T-helper 17 cell (primary cell): ENCODE results near the gene C6orf136. TPM values are rescaled to one million over a fixed set of nuclear protein-coding genes. Genes with fewer than 3 reads are reported as not detected.

ENCODE experiments used
- ATAC-seq: fragments of 150-1000 bp; cut with Tn5 transposase; 2 replicates; pipeline ENCODE4 v1.10.0; 2021; ENCODE audit warnings: mild to moderate bottlenecking, moderate library complexity
- DNase-seq, 3 donors: peaks; one replicate each; pipeline versions ENCODE4 v3.0.0 to v3.0.0-alpha.2; 2020 to 2021
- H3K9me3 ChIP-seq: one replicate; pipeline ENCODE4 v1.7.0; 2013; ENCODE audit warnings: low read length, mild to moderate bottlenecking; ENCODE audit not compliant: control insufficient read depth, poor library complexity, severe bottlenecking
- H3K27ac Mint-ChIP-seq: one replicate; pipeline ENCODE4 v1.8.0; 2022; ENCODE audit warnings: mild to moderate bottlenecking, moderate library complexity, mixed read lengths
- H3K27me3 Mint-ChIP-seq: one replicate; pipeline ENCODE4 v1.8.0; 2022; ENCODE audit warnings: mixed read lengths
- H3K36me3 Mint-ChIP-seq: one replicate; pipeline ENCODE4 v1.8.0; 2022; ENCODE audit warnings: low read depth, mixed read lengths
- H3K4me1 Mint-ChIP-seq: one replicate; pipeline ENCODE4 v1.8.0; 2022; ENCODE audit warnings: mild to moderate bottlenecking, mixed read lengths
- H3K4me3 Mint-ChIP-seq: one replicate; pipeline ENCODE4 v1.8.0; 2022; ENCODE audit warnings: mild to moderate bottlenecking, moderate library complexity, mixed read lengths
- total RNA-seq, 4 donors: library from RNA in 2 of 4; stranded (reverse) in 2 of 4; gene quantifications; one replicate each; pipeline ENCODE4 v1.2.3 and lab custom pipeline; 2022 to 2026

C6orf136 gene
- total RNA-seq, 2 donors from 2014 or later: 32.6 to 37.0 TPM

- H3K27ac Mint-ChIP-seq: peak overlapping the region; percentile 97
- ATAC-seq (no peak), DNase-seq (no peak)
- H3K27me3 Mint-ChIP-seq: no peaks in the 10 kb centered on the region
- H3K9me3 ChIP-seq: no peaks in the 10 kb centered on the region
- H3K36me3 Mint-ChIP-seq: peaks cover 24% of the 10 kb centered on the region
- H3K4me3 Mint-ChIP-seq: no peak overlapping the region
- peaks cover 59% of the 10 kb centered on the region for H3K4me1 Mint-ChIP-seq
Measured at GRCh38 chr6:30612213-30612612, 34.7 kb upstream of the C6orf136 start.

GRCh38 chr6:30612687-30613248 is 34.2 kb upstream of the C6orf136 start:
- Mint-ChIP-seq H3K4me1 (peaks cover 56% of the 10 kb centered on the region), H3K36me3 (peaks cover 21% of the 10 kb centered on the region)

GRCh38 chr6:30613251-30614043 is 33.5 kb upstream of the C6orf136 start:
- no peaks in the 10 kb centered on the region for H3K9me3 ChIP-seq
- H3K36me3 Mint-ChIP-seq: peaks cover 21% of the 10 kb centered on the region
- H3K27me3 Mint-ChIP-seq: no peaks in the 10 kb centered on the region
- H3K4me3 Mint-ChIP-seq: peak overlapping the region; percentile 88
- H3K27ac Mint-ChIP-seq: peak overlapping the region; percentile 97
- ATAC-seq (no peak), DNase-seq (no peak)
- peaks cover 58% of the 10 kb centered on the region for H3K4me1 Mint-ChIP-seq

More at GRCh38 chr6:30612687-30613248, 34.2 kb upstream of the C6orf136 start:
- no peak for DNase-seq
- H3K9me3 ChIP-seq: no peaks in the 10 kb centered on the region
- Mint-ChIP-seq H3K27ac (peak overlapping the region; percentile 97), H3K4me3 (no peak overlapping the region), H3K27me3 (no peaks in the 10 kb centered on the region)
- no peak for ATAC-seq

GRCh38 chr6:30614044-30614842 is 32.7 kb upstream of the C6orf136 start:
- no peak for DNase-seq
- Mint-ChIP-seq H3K4me1 (peaks cover 55% of the 10 kb centered on the region), H3K36me3 (peaks cover 17% of the 10 kb centered on the region), H3K27ac (peak overlapping the region; percentile 97), H3K27me3 (no peaks in the 10 kb centered on the region), H3K4me3 (peak overlapping the region; percentile 89)
- no peak for ATAC-seq
- no peaks in the 10 kb centered on the region for H3K9me3 ChIP-seq

- peaks cover 17% of the 10 kb centered on the region for H3K36me3 Mint-ChIP-seq
Measured at GRCh38 chr6:30614843-30615218, 32.1 kb upstream of the C6orf136 start.

GRCh38 chr6:30615219-30615957 is 31.5 kb upstream of the C6orf136 start:
- no peaks in the 10 kb centered on the region for H3K9me3 ChIP-seq
- H3K36me3 Mint-ChIP-seq: peaks cover 17% of the 10 kb centered on the region
- H3K4me1 Mint-ChIP-seq: peaks cover 47% of the 10 kb centered on the region
- ATAC-seq (no peak), DNase-seq (peak in 1 of 3 donors; percentile 19)
- peak overlapping the region; percentile 97 for H3K27ac Mint-ChIP-seq
- H3K4me3 Mint-ChIP-seq: peak overlapping the region; percentile 89
- H3K27me3 Mint-ChIP-seq: no peaks in the 10 kb centered on the region

More at GRCh38 chr6:30614843-30615218, 32.1 kb upstream of the C6orf136 start:
- H3K27me3 Mint-ChIP-seq: no peaks in the 10 kb centered on the region
- no peaks in the 10 kb centered on the region for H3K9me3 ChIP-seq
- H3K4me3 Mint-ChIP-seq: peak overlapping the region; percentile 89
- ATAC-seq: peak; percentile 65
- DNase-seq: peak; percentile 60 to 75 (median 72)
- peak overlapping the region; percentile 97 for H3K27ac Mint-ChIP-seq
- H3K4me1 Mint-ChIP-seq: peaks cover 49% of the 10 kb centered on the region

- Mint-ChIP-seq H3K4me1 (peaks cover 41% of the 10 kb centered on the region), H3K27me3 (no peaks in the 10 kb centered on the region), H3K27ac (peak overlapping the region; percentile 97), H3K36me3 (peaks cover 17% of the 10 kb centered on the region), H3K4me3 (peak overlapping the region; percentile 89)
- ATAC-seq (no peak), DNase-seq (peak in 1 of 3 donors; percentile 24)
- H3K9me3 ChIP-seq: no peaks in the 10 kb centered on the region
Measured at GRCh38 chr6:30615958-30616810, 30.7 kb upstream of the C6orf136 start.

GRCh38 chr6:30616811-30617564 is 29.9 kb upstream of the C6orf136 start, which contains the start of gene PPP1R10:
Gene PPP1R10 (minus strand): TSS chr6:30617243. CDS start chr6:30609944, 7,299 bp downstream.
- peak; percentile 81 for ATAC-seq
- Mint-ChIP-seq H3K36me3 (peaks cover 17% of the 10 kb centered on the region), H3K4me1 (peaks cover 33% of the 10 kb centered on the region), H3K27ac (peak within 1 kb of the TSS; percentile 97), H3K4me3 (peak within 1 kb of the TSS; percentile 89), H3K27me3 (no peaks in the 10 kb centered on the region)
- no peaks in the 10 kb centered on the region for H3K9me3 ChIP-seq
- peak; percentile 92 to 97 (median 93) for DNase-seq

GRCh38 chr6:30617565-30618269 is 29.2 kb upstream of the C6orf136 start, which contains the start of gene MRPS18B:
Gene MRPS18B (plus strand): TSS chr6:30617840. CDS start chr6:30617866, 26 bp downstream.
- Mint-ChIP-seq H3K36me3 (peaks cover 17% of the 10 kb centered on the region), H3K4me3 (peak within 1 kb of the TSS; percentile 89), H3K27me3 (no peaks in the 10 kb centered on the region), H3K27ac (peak within 1 kb of the TSS; percentile 97), H3K4me1 (peaks cover 31% of the 10 kb centered on the region)
- DNase-seq (peak; percentile 91 to 96 (median 94)), ATAC-seq (peak; percentile 78)
- no peaks in the 10 kb centered on the region for H3K9me3 ChIP-seq

GRCh38 chr6:30618270-30618797 is 28.6 kb upstream of the C6orf136 start:
- peak overlapping the region; percentile 97 for H3K27ac Mint-ChIP-seq
- DNase-seq (no peak), ATAC-seq (no peak)
- peaks cover 17% of the 10 kb centered on the region for H3K36me3 Mint-ChIP-seq
- no peaks in the 10 kb centered on the region for H3K27me3 Mint-ChIP-seq
- no peaks in the 10 kb centered on the region for H3K9me3 ChIP-seq
- peak overlapping the region; percentile 89 for H3K4me3 Mint-ChIP-seq
- peaks cover 27% of the 10 kb centered on the region for H3K4me1 Mint-ChIP-seq

- ATAC-seq: no peak
- H3K36me3 Mint-ChIP-seq: peaks cover 14% of the 10 kb centered on the region
- H3K4me3 Mint-ChIP-seq: peak overlapping the region; percentile 89
- H3K27me3 Mint-ChIP-seq: no peaks in the 10 kb centered on the region
- no peaks in the 10 kb centered on the region for H3K9me3 ChIP-seq
- DNase-seq: no peak
- H3K27ac Mint-ChIP-seq: peak overlapping the region; percentile 97
- H3K4me1 Mint-ChIP-seq: peaks cover 19% of the 10 kb centered on the region
Measured at GRCh38 chr6:30619561-30619960, 27.4 kb upstream of the C6orf136 start.
